NCI-H82 treated with DMSO at 0.1 percent for 48 hours (cell line): ENCODE measurements around the gene SLC25A44.
A peak's percentile ranks its signal among the peaks of the same experiment; 100 is the strongest.

Experiments
- DNase-seq: peaks from one replicate; lab custom pipeline; 2025; ENCODE audit not compliant: unreplicated experiment; lab: John Stamatoyannopoulos, UW

Gene SLC25A44

DNA sequence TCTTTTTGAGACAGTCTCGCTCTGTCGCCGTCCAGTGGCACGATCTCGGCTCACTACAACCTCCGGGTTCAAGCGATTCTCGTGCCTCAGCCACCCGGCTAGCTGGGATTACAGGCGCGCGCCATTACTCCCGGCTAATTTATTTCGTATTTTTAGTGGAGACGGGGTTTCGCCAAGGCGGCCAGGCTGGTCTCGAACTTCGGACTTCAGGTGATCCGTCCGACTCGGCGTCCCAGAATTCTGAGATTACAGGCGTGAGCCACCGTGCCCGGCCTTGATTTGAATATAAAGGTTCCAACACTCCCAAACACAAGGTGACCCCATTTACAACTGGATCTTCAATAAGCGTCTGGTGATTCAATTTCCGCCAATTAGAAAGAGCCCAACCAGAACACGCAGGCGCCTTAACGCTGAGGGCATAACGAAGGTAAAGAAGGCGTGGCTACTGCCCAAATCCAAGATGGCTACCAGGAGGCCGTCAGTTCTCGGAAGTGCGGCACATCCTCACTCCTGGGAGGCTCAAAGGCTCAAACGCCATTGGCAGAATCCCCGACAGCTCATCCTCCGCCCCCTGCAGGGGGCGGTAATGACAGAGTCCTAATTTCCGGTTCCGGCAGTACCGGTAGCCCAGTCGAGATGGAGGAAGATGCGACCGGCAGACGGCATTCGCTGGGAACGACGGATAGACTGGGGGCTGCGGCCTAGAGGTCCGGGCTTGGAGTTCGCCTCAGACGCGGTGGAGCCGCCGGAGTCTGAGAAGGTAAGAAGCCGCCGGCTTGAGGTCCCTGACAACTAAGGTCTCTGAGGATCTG, at the start of gene SLC25A44:
TSS of gene SLC25A44 (plus strand) at position 617 of the 812 bp plus-strand sequence. CDS start 5,744 bp downstream, outside the sequence.
- DNase-seq: peak; percentile 99

DNA sequence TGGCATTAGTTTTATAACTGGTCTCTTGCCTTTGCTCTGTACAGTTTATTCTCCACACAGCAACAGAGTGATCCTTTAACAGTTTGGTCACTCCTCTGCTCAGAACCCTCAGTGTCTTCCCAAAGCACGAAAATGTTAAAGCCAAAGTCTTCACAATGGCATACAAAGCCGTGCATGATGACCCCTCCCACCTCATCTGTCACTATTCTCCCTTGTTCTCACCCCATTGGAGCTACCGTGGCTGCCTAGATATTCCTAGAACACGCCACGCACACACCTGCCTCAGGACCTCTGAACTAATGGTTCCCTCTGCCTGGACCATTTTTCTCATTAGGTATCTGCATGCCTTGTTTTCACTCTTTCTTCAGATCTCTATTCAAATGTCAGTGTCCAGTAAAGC, 49.2 kb upstream of the SLC25A44 start:
- no peak for DNase-seq

- no peak for DNase-seq
Observed at GRCh38 chr1:156145650-156146019, 48.3 kb upstream of the SLC25A44 start.

DNA sequence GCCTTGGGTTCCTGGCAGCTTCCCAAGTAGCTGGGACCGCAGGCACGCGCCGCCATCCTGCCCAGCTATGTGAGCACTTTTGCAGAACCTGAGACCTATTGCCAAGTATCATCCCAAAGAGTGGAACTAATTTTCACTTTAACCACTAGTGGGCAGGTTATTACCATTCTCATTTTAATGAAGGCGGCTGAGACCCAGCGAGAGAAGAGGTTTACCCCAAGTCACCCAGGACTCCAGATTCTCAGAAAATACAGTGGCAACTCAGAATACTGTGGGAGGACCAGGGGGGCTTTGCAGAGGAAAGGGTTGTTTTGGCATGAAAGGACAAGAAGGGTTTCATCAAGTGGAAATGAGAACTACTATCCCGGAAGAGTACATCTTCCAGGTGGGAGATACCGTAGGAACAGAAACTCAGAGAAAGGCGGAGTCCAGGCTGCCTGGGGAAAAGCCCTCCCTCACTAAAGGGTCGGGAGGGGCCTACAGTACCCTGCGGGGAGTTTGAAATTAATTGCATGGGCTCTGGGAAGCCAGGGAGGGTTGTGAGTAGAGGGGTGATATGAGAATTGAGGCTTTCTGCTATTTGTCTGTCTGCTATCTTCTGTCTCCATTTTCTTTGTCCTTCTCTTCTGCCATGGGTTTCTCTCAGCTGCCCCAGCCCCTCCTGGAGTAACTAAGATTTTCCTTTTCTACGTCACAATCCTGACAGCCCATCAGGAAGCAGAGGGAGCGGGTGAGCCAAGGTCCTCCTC, 47.7 kb upstream of the SLC25A44 start:
- DNase-seq: peak; percentile 83

GRCh38 chr1:156146769-156147405, 47.0 kb upstream of the SLC25A44 start:
- no peak for DNase-seq

DNA sequence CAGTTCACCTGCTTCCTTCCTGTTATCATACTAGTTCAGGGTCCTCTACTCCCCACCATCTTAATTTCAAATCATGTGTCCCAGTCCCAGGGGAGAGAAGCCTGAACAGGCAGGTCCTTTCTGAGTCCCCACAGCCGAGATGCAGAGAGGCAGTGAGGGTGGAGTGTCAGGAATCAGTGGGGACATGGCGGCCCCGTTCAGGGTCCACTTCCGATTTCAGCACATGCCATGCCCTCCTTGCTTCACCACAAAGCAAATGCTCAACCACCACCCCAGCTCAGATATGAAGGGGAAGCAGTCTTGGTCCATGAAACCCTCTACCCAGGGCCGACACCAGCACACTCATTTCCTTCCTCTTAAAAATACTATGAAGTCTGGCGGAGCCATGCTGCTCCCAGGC, 45.7 kb upstream of the SLC25A44 start:
- no peak for DNase-seq

DNA sequence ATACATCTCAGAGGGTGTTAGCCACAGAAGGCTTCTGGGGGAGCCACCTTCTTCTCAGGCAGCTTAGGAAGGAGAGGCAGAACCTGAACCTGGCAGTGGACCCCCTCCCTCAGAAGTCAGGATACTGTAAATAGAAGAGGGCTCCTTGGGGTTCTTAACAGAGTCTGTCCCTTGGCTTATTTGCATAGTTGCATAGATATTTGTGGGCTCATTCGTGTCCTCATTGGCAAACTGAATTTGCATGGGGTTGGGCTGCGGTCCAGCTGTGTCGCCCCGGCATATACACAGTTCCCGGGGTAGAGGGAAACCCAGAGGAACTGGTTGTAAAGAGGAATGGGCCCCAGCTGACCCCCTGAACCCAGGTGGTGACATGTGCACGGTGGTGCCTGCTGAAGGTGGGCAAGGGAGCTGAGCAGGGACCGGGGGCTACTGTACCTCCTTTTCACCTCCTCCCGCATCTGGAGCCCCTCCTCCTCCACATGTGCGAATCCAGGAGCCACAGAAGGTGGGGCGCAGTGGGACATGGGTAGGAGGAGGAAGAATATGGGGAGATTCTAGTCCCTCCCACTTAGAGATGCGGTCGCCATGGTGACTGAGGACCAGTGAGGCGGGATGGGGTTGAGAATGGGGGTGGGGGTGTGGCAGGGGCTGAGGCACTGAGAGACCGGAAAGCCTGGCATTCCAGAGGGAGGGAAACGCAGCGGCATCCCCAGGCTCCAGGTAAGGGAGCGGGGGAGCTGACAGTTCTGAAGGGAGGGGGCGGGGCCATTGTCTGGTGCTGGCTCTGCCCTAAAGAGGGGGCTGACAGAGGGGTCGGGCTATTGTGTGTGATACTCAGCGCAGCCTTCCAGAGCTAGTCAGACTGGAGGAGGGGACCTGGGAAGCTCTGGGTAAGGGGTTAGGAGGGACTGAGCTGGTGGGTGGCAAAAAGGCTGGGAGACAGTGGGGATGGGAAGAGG, 44.3 kb upstream of the SLC25A44 start:
- no peak for DNase-seq

DNA sequence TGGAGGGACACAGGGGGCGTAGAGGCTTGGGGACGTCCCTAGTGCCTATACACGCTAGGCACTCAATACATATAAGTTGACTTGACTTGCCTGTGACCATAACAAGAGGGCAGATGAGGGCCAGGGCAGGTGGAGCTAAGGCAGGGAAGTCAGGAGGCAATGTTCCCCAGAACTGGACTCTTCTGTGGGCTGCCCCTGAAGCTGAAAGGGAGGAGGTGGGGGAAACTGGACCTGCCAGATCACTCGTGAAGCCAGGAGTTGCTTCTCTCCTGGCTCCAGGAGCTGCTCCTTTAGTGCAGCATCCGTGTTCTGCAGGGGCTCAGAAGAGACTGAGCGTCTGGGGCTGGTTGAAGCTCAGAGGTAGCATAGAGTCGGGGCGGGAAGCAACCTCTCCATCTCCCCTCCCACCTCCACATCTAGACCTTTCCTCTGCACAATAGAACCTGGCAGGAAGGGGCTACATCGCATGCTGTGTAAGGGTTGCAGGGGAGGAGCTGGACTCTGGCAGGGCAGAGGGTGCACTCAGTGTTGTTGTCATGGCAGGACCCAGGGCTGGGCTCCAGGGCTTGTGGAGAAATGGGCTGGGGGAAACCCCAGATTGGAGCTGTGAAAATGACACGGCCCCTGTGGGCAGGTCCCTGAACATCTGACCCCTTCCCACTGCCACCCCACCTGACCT, 43.4 kb upstream of the SLC25A44 start:
- no peak for DNase-seq

DNA sequence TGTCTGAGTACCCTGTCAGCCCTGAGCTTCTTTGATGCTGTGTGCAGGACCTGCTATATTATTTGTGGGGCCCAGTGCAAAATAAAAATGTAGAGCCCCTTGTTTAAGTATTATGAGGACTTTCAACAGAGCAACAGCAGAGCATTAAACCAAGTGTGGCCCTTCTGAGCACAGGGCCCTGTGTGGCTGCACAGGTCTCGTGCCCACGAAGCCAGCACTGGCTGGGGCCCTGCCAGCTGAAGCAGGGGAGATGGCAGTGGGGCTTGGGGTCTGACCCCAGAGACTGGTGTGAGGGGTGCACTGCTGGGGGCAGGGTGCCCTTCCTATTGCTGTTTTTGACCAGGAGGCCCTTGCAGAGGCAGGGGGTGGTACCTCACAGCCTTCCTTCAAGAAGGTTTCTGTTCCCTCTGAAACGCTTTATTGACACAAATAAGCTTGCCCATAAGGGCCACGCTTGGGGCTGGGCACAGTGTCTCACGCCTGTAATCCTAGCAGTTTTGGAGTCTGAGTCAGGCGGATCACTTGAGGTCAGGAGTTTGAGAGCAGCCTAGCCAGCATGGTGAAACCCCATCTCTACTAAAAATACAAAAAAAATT, 42.7 kb upstream of the SLC25A44 start:
- DNase-seq: no peak

- DNase-seq: no peak
Observed at GRCh38 chr1:156152628-156153027, 41.3 kb upstream of the SLC25A44 start.

DNA sequence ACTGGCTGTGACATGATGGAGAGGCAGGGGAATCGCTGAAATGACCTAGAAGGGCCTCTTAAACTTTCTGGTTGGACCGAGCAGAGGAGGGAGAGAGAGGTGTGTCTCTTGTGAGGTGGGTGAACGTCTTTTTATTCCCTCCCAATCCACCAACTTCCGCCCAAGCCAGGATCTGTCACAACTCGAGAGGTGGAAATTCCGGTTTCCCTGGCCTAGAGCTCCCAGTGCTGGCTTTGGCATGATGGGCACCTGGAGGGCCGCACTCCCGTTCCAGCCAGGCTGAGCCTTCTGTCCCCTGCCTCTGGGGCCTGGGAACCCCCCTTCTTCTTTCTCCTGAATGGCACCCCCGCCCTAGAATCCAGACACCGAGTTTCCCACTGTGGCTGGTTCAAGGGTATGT, 40.5 kb upstream of the SLC25A44 start, which contains the start of gene SEMA4A:
TSS of gene SEMA4A (plus strand) at position 224 of the 400 bp plus-strand sequence. CDS start 994 bp downstream, outside the sequence.
- DNase-seq: no peak

- DNase-seq: no peak
Observed at GRCh38 chr1:156154317-156154749, 39.6 kb upstream of the SLC25A44 start.

- no peak for DNase-seq
Observed at GRCh38 chr1:156155756-156156510, 38.0 kb upstream of the SLC25A44 start.

DNA sequence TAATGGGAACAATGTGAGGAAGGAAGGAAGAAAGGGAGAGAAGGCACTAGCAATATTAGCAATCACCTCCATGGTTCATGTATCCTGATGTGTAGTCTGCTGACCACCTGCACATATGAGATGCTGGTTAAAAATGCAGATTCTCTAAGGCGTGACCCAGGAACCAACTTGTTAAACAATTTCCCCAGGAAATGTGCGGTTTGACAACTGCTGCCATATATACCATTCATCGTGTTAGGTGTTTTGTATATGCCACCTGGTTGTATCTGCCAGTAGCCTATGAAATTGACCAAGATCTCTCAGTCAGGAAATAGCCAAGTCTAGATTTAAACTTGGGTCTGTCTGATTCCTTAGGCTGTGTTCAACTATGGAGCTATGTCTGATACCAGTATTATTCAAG, 36.4 kb upstream of the SLC25A44 start:
- no peak for DNase-seq

- DNase-seq: no peak
Observed at GRCh38 chr1:156157966-156158365, 35.9 kb upstream of the SLC25A44 start.

DNA sequence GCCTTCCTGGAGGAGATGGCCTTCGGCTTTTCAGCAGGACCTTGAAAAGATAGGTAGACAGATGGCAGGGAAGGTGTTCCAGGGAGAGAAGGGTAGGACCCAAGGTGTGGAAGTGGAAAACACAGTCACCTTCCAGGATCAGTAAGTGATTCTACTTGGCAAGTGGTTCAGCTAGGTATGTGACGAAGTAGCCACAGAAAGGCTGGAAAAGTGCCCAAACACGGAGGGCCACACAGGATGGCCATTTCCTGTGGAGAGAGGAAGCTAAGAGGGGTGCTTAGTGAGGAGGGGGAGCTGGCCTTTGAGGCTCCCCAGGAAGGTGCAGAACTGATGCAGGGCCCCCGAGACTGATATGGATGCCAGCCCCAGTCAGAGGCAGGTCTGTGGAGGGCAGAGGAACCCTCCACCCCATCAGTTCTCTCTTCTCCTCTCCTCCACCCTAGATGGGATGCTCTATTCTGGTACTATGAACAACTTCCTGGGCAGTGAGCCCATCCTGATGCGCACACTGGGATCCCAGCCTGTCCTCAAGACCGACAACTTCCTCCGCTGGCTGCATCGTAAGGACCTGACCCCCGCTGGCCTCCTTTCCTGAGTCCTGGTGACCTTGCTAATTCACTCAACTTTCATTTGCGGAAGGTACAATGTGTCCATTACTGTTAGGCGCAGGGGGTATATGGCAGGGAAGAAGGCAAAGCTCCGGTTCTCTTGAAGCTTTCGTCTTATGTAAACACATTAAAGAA, 33.7 kb upstream of the SLC25A44 start:
- no peak for DNase-seq

GRCh38 chr1:156160743-156161171, 33.1 kb upstream of the SLC25A44 start:
- DNase-seq: peak; percentile 93

DNA sequence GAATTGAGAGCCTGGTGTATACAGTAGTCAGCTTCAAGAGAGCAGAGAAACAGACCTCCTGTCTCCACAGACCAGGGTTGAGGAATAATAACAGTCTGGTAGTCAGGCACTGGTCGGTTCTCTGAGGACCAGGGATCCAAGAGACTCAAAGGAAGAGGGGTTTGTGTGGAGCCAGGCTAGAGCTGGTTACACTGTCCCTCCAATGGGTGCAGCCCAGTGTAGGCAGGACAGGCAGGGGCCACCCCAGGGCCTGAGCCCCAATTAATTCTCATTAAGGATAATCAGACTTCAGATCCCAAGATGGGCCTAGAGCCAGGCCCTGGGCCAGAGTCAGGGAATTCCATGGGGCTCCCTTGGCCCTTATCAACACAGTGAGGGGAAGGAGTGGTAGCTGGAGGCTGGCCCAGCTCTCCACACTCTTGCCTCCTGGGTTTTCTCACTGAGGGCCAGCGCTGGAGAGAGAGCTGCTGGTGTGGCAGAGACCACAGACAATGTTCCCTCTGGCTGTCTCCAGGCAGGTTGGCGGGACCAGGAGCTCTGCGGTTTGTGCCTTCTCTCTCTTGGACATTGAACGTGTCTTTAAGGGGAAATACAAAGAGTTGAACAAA, 31.4 kb upstream of the SLC25A44 start:
- no peak for DNase-seq
